Stimulated activated CD4-positive, alpha-beta T cell treated with anti-CD3 and anti-CD28 coated beads, Interleukin-12 subunit alpha, Interleukin-12 subunit beta, amount 100 ng/mL, for 4 hours (primary cell): ENCODE data around the gene CD300LG.
"Not testable (repeated sequence)": the region's sequence is repeated elsewhere in the genome, so short reads cannot be mapped to it uniquely, and the experiment has no call there.

Experiments
- DNase-seq: peaks from one replicate; pipeline ENCODE4 v3.0.0-alpha.2; 2020

CD300LG gene

GRCh38 chr17:43846963-43847371, at the start of gene CD300LG:
Gene CD300LG, plus strand, starts transcription at chr17:43847176. Its CDS starts 41 bp downstream, at chr17:43847217.
- DNase-seq, result no peak

DNA sequence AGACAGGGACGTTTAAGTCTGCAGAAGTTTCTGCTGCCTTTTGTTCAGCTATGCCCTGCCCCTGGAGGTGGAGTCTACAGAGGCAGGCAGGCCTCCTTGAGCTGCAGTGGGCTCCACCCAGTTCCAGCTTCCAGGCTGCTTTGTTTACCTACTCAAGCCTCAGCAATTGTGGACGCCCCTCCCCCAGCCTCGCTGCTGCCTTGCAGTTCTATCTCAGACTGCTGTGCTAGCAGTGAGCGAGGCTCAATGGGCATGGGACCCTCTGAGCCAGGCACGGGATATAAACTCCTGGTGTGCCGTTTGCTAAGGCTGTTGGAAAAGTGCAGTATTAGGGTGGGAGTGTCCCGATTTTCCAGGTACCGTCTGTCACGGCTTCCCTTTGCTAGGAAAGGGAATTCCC, 49.0 kb upstream of the CD300LG start:
- not testable (repeated sequence) for DNase-seq

- no peak for DNase-seq
Measured at GRCh38 chr17:43799047-43799446, 47.9 kb upstream of the CD300LG start.

- DNase-seq, result no peak
Measured at GRCh38 chr17:43800736-43801135, 46.2 kb upstream of the CD300LG start.

DNA sequence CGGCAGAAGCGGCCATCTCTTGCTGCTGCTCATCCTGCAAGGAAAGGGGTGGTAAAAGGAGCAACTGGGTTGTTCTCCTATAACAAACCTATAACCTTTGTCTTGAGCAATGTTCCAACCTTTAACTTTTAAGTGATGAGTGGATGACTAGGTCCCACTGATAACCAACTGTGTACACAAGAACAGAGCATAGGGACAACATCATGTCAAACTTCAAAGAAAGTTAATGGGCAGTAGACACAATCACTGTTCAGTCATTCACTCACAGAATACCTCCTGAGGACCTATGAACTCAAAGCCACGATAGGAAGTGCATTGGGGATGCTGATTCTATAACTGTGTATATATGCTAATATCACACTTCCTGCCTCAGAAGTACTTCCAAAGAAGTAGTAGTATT, 45.1 kb upstream of the CD300LG start:
- no peak for DNase-seq

DNA sequence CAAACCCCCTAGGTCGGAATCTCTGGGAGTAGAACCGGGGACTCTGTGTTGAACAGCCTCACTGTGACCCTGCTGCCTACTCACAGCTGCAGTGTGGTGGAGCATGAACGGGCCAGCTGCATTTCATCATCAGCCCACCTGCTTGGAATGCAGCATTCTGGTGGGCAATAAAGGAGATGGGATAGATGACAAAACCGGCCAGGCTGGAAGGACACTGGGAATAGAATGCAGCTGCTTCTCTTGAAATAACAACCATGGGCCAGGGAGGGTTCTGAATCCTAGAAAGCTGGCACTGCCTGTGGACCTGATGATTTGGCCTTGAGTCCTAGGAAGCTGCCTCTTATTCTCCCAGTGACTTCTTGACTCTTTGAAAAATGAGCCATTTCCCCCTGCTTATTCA, 43.2 kb upstream of the CD300LG start:
- DNase-seq, result no peak

GRCh38 chr17:43805117-43805516, 41.9 kb upstream of the CD300LG start:
- no peak for DNase-seq

GRCh38 chr17:43808076-43808475, 38.9 kb upstream of the CD300LG start:
- no peak for DNase-seq

GRCh38 chr17:43809121-43809520, 37.9 kb upstream of the CD300LG start:
- no peak for DNase-seq

- no peak for DNase-seq
Measured at GRCh38 chr17:43810226-43810715, 36.7 kb upstream of the CD300LG start.

GRCh38 chr17:43810823-43811222, 36.2 kb upstream of the CD300LG start:
- DNase-seq, result no peak

- no peak for DNase-seq
Measured at GRCh38 chr17:43812396-43813265, 34.3 kb upstream of the CD300LG start.

GRCh38 chr17:43813386-43813785, 33.6 kb upstream of the CD300LG start:
- DNase-seq, result no peak

- no peak for DNase-seq
Measured at GRCh38 chr17:43814026-43814425, 33.0 kb upstream of the CD300LG start.

DNA sequence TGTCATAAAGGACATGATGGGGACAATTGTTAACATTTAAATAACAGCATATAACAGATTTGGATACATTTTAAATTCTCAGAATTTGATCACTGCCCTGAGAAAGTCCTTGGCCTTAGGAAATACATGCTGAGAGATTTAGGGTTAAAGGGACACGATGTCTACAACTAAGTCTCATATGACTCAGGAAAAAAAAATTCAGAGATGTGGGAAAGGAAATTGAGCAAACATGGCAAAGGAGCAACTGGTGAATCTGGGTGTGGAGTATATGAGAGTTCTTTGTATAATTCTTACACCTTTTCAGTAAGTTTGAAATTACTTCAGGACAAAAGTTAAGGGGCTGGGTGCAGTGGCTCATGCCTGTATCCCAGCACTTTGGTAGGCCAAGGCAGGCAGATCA, 32.3 kb upstream of the CD300LG start:
- no peak for DNase-seq

DNA sequence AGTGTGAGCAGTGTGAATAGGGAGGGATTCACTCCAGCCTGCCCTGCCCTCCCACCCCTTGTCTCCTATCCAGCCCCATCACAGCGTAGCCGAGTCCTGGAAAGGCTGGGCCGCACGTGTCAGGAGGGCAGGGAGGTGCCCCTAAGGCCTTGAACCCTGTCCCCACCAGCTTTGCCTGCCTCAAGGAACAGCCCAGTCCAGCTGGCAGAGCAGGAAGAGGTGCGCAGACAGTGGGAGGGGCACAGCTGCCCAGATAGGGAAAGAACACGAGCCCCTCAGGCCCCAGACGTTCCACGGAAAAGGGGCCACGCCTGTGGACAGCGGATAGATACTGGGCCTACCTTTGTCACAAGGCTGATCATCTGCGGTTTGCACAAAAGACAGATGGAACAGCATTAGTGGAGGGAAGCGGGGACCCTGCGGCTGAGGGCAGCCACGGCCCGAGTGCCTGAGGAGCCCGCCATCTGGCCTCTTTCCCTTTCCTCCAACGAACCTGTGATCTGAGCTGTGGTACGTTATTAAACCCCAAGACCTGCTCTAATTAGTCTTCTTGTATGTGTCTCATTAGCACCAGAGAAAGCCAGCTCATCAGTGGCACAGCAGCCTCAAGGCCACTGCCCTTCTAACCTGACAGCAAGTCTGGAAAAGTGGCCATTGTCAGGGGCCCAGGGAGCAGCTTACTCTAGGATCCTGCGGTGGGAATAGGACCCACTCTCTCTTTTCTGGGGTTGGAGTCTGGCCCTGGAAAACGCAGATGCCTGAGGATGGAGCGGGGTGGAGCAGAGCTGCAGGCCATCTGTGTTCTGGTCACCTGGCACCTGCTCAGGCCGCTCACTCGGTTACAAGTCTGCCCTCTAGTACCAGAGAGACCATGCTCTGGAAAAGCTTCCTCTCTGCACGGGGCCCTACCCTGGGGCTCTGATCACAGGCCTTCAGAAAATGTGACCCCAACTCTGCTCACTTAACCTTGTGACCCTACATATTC, 30.3 kb upstream of the CD300LG start:
- DNase-seq, result no peak

- no peak for DNase-seq
Measured at GRCh38 chr17:43817826-43818225, 29.1 kb upstream of the CD300LG start.

- no peak for DNase-seq
Measured at GRCh38 chr17:43818966-43819365, 28.0 kb upstream of the CD300LG start.

- DNase-seq, result no peak
Measured at GRCh38 chr17:43820759-43821158, 26.2 kb upstream of the CD300LG start.

GRCh38 chr17:43822570-43823190, 24.3 kb upstream of the CD300LG start:
- DNase-seq, result no peak

DNA sequence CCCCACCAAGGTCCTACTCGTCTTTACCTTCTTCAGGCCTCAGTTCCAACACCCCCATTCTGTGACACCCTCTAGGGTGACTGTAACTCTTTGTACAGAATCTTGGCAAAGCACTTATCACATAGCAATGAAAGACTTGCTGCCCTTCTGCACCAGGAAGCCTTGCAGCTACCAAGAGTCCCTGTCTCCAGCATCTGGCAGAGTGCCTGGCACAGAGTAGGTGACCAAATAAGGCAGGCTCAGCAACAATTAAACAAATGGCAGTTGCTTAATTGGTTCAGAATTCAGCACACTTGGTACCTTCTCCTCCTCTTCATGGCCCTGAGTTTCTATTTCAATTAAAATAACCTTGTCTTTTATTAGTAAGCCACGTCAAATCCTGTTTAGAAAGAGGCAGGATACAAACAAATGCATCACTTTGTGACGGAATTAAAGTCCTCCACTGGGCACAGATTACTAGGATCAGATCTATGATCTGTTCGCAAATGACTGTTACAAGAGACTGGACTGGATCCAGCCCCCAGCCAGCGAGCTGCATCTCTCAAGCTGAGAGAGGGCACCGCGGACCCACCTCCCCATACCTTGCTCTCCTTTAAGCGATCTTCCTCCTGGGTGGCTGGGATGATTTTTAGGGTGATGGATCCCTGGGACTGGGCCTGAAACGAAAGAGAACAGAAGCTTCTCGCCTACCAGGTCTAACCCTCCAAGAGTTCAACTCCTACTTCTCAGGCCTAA, 23.5 kb upstream of the CD300LG start:
- DNase-seq, result no peak

DNA sequence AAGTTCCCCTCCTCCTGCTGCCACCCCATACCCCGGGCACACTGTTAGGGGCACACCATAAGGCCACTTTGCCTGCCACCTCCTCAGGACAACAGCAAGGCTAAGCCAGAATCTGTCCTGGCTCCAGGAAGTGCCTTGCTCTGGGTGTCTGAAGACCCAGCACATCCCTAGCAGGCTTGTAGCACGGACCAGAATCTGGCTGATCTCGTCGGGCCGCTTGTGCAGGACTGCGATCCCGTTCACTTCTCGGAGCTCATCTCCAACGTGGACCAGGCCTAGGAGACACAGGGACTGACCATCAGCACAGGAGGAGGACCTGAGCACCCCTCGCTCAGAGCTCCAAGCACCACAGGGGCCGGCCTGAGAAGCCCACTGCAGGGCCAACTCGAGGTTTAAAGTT, 21.4 kb upstream of the CD300LG start:
- no peak for DNase-seq
